Liver (tissue), 3 donors: ENCODE results near the gene THSD4.

Experiments used
- TF ChIP-seq, protein P1 (sequence below): fragments of 150-350 bp; IDR thresholded peaks from 2 replicates; pipeline ENCODE4 v1.5.1; 2017; ENCODE audit warnings: improper control_type of control experiment, low read depth, low read length; ENCODE audit not compliant: missing input control
- TF ChIP-seq, protein P2 (sequence below): IDR thresholded peaks from 2 replicates; pipeline ENCODE4 v1.6.1; 2016; ENCODE audit warnings: antibody characterized with exemption
- TF ChIP-seq, protein P3 (sequence below): IDR thresholded peaks from 2 replicates; pipeline ENCODE4 v1.6.1; 2016; ENCODE audit warnings: antibody characterized with exemption
- donor health status: healthy.
- donor health status: healthy.

DNA sequence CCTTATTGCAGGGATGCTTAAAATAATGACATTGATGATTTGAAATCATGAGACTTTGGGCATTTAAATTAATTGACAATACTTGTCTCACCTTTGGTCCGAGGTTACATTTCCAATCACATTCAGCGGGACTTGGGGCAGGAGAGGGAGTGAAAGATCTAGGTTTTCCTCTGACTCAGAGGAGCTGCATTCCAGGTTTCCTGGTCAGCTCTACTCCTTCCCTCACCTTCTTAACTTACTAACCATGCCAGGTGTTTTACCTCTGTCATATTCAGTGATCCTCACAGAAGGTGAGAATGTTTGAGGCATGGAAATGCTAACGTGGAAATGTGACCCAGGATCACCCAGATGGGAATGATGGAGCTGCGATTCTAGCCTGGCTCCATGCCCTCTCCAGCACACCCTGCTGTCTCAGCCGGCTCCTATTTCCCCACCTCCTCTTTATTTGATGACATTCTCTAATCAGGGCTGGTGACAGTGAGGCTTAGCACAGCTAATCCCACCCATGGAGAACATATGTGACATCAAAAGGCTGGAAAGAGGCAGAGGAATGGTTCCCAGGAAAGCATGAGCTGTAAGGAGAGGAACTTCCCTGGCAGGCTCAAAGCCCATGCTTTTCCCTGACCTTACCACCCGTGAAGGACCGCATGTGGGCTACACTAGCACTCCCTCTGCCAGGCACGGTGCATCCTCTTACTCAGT, 38.7 kb downstream of the THSD4 start:
- TF ChIP-seq, protein P1, sequence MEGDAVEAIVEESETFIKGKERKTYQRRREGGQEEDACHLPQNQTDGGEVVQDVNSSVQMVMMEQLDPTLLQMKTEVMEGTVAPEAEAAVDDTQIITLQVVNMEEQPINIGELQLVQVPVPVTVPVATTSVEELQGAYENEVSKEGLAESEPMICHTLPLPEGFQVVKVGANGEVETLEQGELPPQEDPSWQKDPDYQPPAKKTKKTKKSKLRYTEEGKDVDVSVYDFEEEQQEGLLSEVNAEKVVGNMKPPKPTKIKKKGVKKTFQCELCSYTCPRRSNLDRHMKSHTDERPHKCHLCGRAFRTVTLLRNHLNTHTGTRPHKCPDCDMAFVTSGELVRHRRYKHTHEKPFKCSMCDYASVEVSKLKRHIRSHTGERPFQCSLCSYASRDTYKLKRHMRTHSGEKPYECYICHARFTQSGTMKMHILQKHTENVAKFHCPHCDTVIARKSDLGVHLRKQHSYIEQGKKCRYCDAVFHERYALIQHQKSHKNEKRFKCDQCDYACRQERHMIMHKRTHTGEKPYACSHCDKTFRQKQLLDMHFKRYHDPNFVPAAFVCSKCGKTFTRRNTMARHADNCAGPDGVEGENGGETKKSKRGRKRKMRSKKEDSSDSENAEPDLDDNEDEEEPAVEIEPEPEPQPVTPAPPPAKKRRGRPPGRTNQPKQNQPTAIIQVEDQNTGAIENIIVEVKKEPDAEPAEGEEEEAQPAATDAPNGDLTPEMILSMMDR = no peak
- TF ChIP-seq, protein P2, sequence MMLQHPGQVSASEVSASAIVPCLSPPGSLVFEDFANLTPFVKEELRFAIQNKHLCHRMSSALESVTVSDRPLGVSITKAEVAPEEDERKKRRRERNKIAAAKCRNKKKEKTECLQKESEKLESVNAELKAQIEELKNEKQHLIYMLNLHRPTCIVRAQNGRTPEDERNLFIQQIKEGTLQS = no peak
- TF ChIP-seq, protein P3, sequence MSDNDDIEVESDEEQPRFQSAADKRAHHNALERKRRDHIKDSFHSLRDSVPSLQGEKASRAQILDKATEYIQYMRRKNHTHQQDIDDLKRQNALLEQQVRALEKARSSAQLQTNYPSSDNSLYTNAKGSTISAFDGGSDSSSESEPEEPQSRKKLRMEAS = no peak
